ENCODE data around the gene SLC17A3.

Gene SLC17A3

GRCh38 chr6:25874118-25874517 is at the start of gene SLC17A3:
SLC17A3 (minus strand) TSS chr6:25874243; CDS start chr6:25868387, 5,856 bp downstream.
- Histone ChIP-seq H3K27ac (ENCODE audit: low read depth, low read length) (no peak within 1 kb of the TSS), H3K9me3 (ENCODE audit: control insufficient read depth, insufficient read depth, low read depth, low read length) (no peaks in the 10 kb centered on the region), H3K27me3 (ENCODE audit: control insufficient read depth, insufficient read depth, low read length) (no peaks in the 10 kb centered on the region), H3K9ac (ENCODE audit: low read length) (no peak within 1 kb of the TSS), H3K36me3 (ENCODE audit: control insufficient read depth, insufficient read depth, low read length) (no peaks in the 10 kb centered on the region), H3K4me1 (ENCODE audit: control insufficient read depth, insufficient read depth, low read length) (no peaks in the 10 kb centered on the region), H3K4me3 (ENCODE audit: low read depth, low read length) (no peak within 1 kb of the TSS)

- Histone ChIP-seq H3K27ac (ENCODE audit: low read depth, low read length) (no peak overlapping the region), H3K9ac (ENCODE audit: low read length) (no peak overlapping the region), H3K4me1 (ENCODE audit: control insufficient read depth, insufficient read depth, low read length) (peaks cover 3% of the 10 kb centered on the region; the same call in 1 of the 2 replicates), H3K36me3 (ENCODE audit: control insufficient read depth, insufficient read depth, low read length) (no peaks in the 10 kb centered on the region), H3K9me3 (ENCODE audit: control insufficient read depth, insufficient read depth, low read depth, low read length) (no peaks in the 10 kb centered on the region), H3K27me3 (ENCODE audit: control insufficient read depth, insufficient read depth, low read length) (no peaks in the 10 kb centered on the region), H3K4me3 (ENCODE audit: low read depth, low read length) (no peak overlapping the region)
Observed at GRCh38 chr6:25922301-25922700, 48.3 kb upstream of the SLC17A3 start.

- no peak overlapping the region for H3K27ac ChIP-seq (ENCODE audit: low read depth, low read length)
- no peak overlapping the region for H3K4me3 ChIP-seq (ENCODE audit: low read depth, low read length)
- no peaks in the 10 kb centered on the region for H3K36me3 ChIP-seq (ENCODE audit: control insufficient read depth, insufficient read depth, low read length)
- no peaks in the 10 kb centered on the region for H3K9me3 ChIP-seq (ENCODE audit: control insufficient read depth, insufficient read depth, low read depth, low read length)
- H3K27me3 ChIP-seq (ENCODE audit: control insufficient read depth, insufficient read depth, low read length), result no peaks in the 10 kb centered on the region
- no peak overlapping the region for H3K9ac ChIP-seq (ENCODE audit: low read length)
- H3K4me1 ChIP-seq (ENCODE audit: control insufficient read depth, insufficient read depth, low read length), result peaks cover 3% of the 10 kb centered on the region; the same call in 1 of the 2 replicates
Observed at GRCh38 chr6:25921525-25922203, 47.6 kb upstream of the SLC17A3 start.

GRCh38 chr6:25919657-25920056 is 45.6 kb upstream of the SLC17A3 start:
- H3K9me3 ChIP-seq (ENCODE audit: control insufficient read depth, insufficient read depth, low read depth, low read length), result no peaks in the 10 kb centered on the region

GRCh38 chr6:25918083-25918683 is 44.1 kb upstream of the SLC17A3 start:
- H3K4me1 ChIP-seq (ENCODE audit: control insufficient read depth, insufficient read depth, low read length), result no peaks in the 10 kb centered on the region
- H3K9ac ChIP-seq (ENCODE audit: low read length), result no peak overlapping the region
- H3K36me3 ChIP-seq (ENCODE audit: control insufficient read depth, insufficient read depth, low read length), result no peaks in the 10 kb centered on the region
- no peak overlapping the region for H3K4me3 ChIP-seq (ENCODE audit: low read depth, low read length)
- no peaks in the 10 kb centered on the region for H3K9me3 ChIP-seq (ENCODE audit: control insufficient read depth, insufficient read depth, low read depth, low read length)
- no peaks in the 10 kb centered on the region for H3K27me3 ChIP-seq (ENCODE audit: control insufficient read depth, insufficient read depth, low read length)
- no peak overlapping the region for H3K27ac ChIP-seq (ENCODE audit: low read depth, low read length)

More at GRCh38 chr6:25919657-25920056, 45.6 kb upstream of the SLC17A3 start:
- H3K27ac ChIP-seq (ENCODE audit: low read depth, low read length), result no peak overlapping the region
- H3K4me1 ChIP-seq (ENCODE audit: control insufficient read depth, insufficient read depth, low read length), result no peaks in the 10 kb centered on the region
- H3K4me3 ChIP-seq (ENCODE audit: low read depth, low read length), result no peak overlapping the region
- H3K9ac ChIP-seq (ENCODE audit: low read length), result no peak overlapping the region
- no peaks in the 10 kb centered on the region for H3K36me3 ChIP-seq (ENCODE audit: control insufficient read depth, insufficient read depth, low read length)
- no peaks in the 10 kb centered on the region for H3K27me3 ChIP-seq (ENCODE audit: control insufficient read depth, insufficient read depth, low read length)

- no peaks in the 10 kb centered on the region for H3K9me3 ChIP-seq (ENCODE audit: control insufficient read depth, insufficient read depth, low read depth, low read length)
- H3K4me1 ChIP-seq (ENCODE audit: control insufficient read depth, insufficient read depth, low read length), result no peaks in the 10 kb centered on the region
- no peaks in the 10 kb centered on the region for H3K27me3 ChIP-seq (ENCODE audit: control insufficient read depth, insufficient read depth, low read length)
- H3K4me3 ChIP-seq (ENCODE audit: low read depth, low read length), result no peak overlapping the region
- no peak overlapping the region for H3K9ac ChIP-seq (ENCODE audit: low read length)
- H3K27ac ChIP-seq (ENCODE audit: low read depth, low read length), result no peak overlapping the region
- H3K36me3 ChIP-seq (ENCODE audit: control insufficient read depth, insufficient read depth, low read length), result no peaks in the 10 kb centered on the region
Observed at GRCh38 chr6:25916789-25917490, 42.9 kb upstream of the SLC17A3 start.

GRCh38 chr6:25916330-25916729 is 42.3 kb upstream of the SLC17A3 start:
- no peaks in the 10 kb centered on the region for H3K4me1 ChIP-seq (ENCODE audit: control insufficient read depth, insufficient read depth, low read length)
- no peak overlapping the region for H3K27ac ChIP-seq (ENCODE audit: low read depth, low read length)
- no peak overlapping the region for H3K4me3 ChIP-seq (ENCODE audit: low read depth, low read length)
- H3K36me3 ChIP-seq (ENCODE audit: control insufficient read depth, insufficient read depth, low read length), result no peaks in the 10 kb centered on the region
- no peaks in the 10 kb centered on the region for H3K27me3 ChIP-seq (ENCODE audit: control insufficient read depth, insufficient read depth, low read length)
- no peak overlapping the region for H3K9ac ChIP-seq (ENCODE audit: low read length)
- no peaks in the 10 kb centered on the region for H3K9me3 ChIP-seq (ENCODE audit: control insufficient read depth, insufficient read depth, low read depth, low read length)

GRCh38 chr6:25913741-25914140 is 39.7 kb upstream of the SLC17A3 start:
- H3K27me3 ChIP-seq (ENCODE audit: control insufficient read depth, insufficient read depth, low read length), result no peaks in the 10 kb centered on the region
- H3K4me1 ChIP-seq (ENCODE audit: control insufficient read depth, insufficient read depth, low read length), result no peaks in the 10 kb centered on the region
- H3K9ac ChIP-seq (ENCODE audit: low read length), result no peak overlapping the region
- no peaks in the 10 kb centered on the region for H3K36me3 ChIP-seq (ENCODE audit: control insufficient read depth, insufficient read depth, low read length)
- H3K9me3 ChIP-seq (ENCODE audit: control insufficient read depth, insufficient read depth, low read depth, low read length), result no peaks in the 10 kb centered on the region
- H3K27ac ChIP-seq (ENCODE audit: low read depth, low read length), result no peak overlapping the region
- no peak overlapping the region for H3K4me3 ChIP-seq (ENCODE audit: low read depth, low read length)

- no peaks in the 10 kb centered on the region for H3K27me3 ChIP-seq (ENCODE audit: control insufficient read depth, insufficient read depth, low read length)
- H3K27ac ChIP-seq (ENCODE audit: low read depth, low read length), result no peak overlapping the region
- H3K9me3 ChIP-seq (ENCODE audit: control insufficient read depth, insufficient read depth, low read depth, low read length), result no peaks in the 10 kb centered on the region
- H3K4me1 ChIP-seq (ENCODE audit: control insufficient read depth, insufficient read depth, low read length), result no peaks in the 10 kb centered on the region
- no peak overlapping the region for H3K4me3 ChIP-seq (ENCODE audit: low read depth, low read length)
- H3K9ac ChIP-seq (ENCODE audit: low read length), result no peak overlapping the region
- no peaks in the 10 kb centered on the region for H3K36me3 ChIP-seq (ENCODE audit: control insufficient read depth, insufficient read depth, low read length)
Observed at GRCh38 chr6:25911351-25911750, 37.3 kb upstream of the SLC17A3 start.

GRCh38 chr6:25907475-25908014 is 33.5 kb upstream of the SLC17A3 start:
- Histone ChIP-seq H3K9ac (ENCODE audit: low read length) (no peak overlapping the region), H3K27ac (ENCODE audit: low read depth, low read length) (no peak overlapping the region), H3K9me3 (ENCODE audit: control insufficient read depth, insufficient read depth, low read depth, low read length) (no peaks in the 10 kb centered on the region), H3K4me1 (ENCODE audit: control insufficient read depth, insufficient read depth, low read length) (no peaks in the 10 kb centered on the region), H3K36me3 (ENCODE audit: control insufficient read depth, insufficient read depth, low read length) (no peaks in the 10 kb centered on the region), H3K27me3 (ENCODE audit: control insufficient read depth, insufficient read depth, low read length) (no peaks in the 10 kb centered on the region), H3K4me3 (ENCODE audit: low read depth, low read length) (no peak overlapping the region)

All from HUES6 (cell line).